DND-41 (cell line): ENCODE measurements around the gene NDUFAB1.

Experiments used
- CTCF ChIP-seq: IDR thresholded peaks from 2 replicates; pipeline ENCODE4 v1.5.1; 2012; ENCODE audit warnings: borderline replicate concordance, low read length, moderate library complexity, mild to moderate bottlenecking; ENCODE audit not compliant: poor library complexity, severe bottlenecking; ENCODE audit errors: extremely low read depth
- EZH2 ChIP-seq: IDR thresholded peaks from 3 replicates; pipeline ENCODE4 v1.6.1; 2012; ENCODE audit warnings: borderline replicate concordance, low read depth, mild to moderate bottlenecking, moderate library complexity, low read length, inconsistent platforms; ENCODE audit not compliant: severe bottlenecking

GRCh38 chr16:23594186-23594585 lies 1.9 kb downstream of the NDUFAB1 start:
- TF ChIP-seq EZH2 = no peak
- TF ChIP-seq CTCF = no peak
